Activated CD4-positive, CD25-positive, alpha-beta regulatory T cell treated with anti-CD3 and anti-CD28 coated beads, Interleukin-2, amount 50 U/mL, for 24 hours (primary cell): ENCODE results near the gene ZNF182.
"Not testable (repeated sequence)": the region's sequence is repeated elsewhere in the genome, so short reads cannot be mapped to it uniquely, and the experiment has no call there.

ENCODE experiments used
- ATAC-seq, 2 donors: fragments of 150-1000 bp; cut with Tn5 transposase; one replicate each; pipeline ENCODE4 v1.10.0; 2021; ENCODE audit warnings: mild to moderate bottlenecking in 1 of 2, moderate library complexity in 1 of 2

Gene ZNF182

GRCh38 chrX:47992669-47993068 lies 11.1 kb downstream of the ZNF182 start:
- ATAC-seq, result no peak

- no peak for ATAC-seq
These were observed 11.8 kb downstream of the ZNF182 start for GRCh38 chrX:47992095-47992380.

DNA sequence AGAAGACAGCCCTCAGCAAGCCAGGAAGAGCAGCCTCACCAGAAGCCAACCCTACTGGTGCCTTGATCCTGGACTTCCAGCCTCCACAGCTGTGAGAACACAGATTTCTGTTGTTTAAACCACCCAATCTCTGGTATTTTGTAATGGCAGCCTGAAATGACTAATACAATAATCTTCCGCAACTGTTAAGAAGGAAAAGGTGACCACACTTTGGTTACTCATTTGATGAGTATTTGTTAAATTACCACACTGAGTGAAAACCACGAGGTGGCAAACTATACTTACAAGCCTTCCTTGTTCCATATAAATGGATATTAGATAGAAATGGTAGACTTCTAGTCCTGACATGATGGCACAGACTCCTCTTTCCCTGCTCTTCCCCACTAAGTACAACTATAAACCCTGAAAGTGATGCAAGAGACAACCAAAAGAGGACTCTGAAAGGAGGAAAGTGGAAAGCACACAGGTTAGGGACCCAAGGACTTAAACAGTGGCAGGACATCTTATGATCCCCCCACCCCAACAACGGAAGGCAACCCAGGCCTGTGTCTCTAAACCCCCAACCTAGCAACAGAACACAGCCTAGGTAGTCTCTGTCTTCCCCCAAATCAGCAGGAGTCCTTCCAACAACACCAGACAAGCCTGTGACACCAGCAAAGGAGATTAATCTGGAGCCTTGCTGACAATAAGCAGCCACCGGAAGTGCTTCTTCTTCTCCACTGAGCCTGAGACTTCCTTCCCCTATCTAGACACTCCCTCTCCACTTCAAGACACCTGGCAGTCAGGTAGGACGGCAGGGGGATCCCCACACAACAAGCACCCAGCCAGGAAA lies 12.3 kb downstream of the ZNF182 start:
- ATAC-seq, result peak; percentile 55 to 70

GRCh38 chrX:47976254-47977151 lies 27.3 kb downstream of the ZNF182 start:
- ATAC-seq, result no peak

DNA sequence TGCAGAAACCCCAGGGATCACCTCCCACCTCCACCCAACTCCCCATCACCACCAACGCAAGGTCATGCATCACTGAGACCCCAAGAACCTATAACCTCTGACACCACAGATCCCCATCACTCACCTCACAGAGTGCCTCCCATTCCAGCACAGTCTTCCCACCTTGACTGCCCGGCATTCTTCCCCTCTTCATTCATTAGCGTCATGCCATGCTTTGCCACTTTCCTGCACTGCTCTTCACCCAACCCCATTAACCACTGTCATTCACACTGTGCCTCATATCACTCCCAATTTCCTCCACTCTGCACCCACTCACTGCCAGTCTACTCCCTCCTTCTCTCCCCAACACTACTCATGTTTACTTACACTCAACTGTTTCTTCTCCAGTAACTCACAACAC lies 30.6 kb downstream of the ZNF182 start:
- no peak for ATAC-seq

DNA sequence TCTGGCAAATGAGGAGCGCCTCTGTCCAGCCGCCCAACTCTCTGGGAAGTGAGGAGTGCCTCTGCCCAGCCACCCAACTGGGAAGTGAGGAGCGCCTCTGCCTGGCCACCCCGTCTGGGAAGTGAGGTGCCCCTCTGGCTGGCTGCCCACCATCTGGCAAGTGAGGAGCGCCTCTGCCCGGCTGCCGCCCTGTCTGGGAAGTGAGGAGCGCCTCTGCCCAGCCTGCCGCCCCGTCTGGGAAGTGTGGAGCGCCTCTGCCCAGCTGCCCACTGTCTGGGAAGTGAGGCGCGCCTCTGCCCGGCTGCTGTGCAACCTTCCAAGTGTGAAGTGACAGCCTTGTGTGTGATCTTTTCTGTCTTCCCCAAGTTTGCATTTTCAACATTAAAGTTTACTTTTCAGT lies 38.3 kb downstream of the ZNF182 start:
- not testable (repeated sequence) for ATAC-seq

GRCh38 chrX:47961830-47962229 lies 42.0 kb downstream of the ZNF182 start:
- ATAC-seq, result not testable (repeated sequence)

DNA sequence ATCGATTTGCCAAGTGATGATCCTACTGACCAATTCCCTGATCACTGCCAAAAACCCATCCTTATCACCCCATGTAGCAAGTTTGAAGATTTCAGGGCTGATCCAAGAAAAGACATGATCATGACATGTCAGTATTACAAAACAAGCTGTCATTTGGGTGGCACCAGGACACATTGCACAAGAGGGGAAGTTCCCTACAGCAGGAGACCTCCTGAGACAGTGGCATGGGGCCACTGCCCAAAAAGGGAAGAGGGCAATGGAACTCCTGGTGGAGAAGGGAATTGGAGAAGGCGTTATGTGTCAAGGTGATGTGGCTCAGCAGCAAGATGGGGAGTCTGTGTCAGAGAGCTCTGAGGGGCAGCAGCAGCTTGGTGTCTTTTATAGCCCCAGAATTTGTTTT lies 43.4 kb downstream of the ZNF182 start:
- no peak for ATAC-seq

DNA sequence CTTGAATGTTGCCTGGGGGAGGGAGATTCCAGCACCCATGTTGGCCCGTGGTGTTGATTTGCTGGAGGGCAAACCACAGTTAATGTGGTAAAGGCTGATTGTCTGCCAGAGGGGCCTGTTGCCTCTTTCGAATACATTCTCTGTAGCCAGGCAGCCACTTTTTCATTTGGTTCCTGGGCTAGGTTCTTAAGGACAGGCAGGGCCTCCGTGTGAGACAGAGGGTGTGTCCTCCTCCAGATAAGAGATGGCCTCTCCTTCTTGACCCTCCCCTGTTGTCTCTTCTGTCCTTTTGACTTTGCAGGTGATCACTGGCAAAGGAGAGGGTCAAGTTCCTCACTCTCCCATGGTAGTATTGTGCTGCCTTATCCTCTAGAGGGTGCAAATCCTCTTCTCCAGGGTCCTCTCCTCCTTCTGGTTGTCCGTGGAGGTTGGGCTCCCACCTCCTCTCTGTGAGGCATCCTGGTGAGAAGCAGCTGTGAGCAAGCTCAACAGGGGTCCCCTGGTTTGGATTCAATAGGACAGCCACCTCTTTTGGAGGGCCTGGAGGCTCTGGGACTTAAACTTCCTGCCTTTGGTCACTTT lies 44.9 kb downstream of the ZNF182 start:
- peak in 1 of 2 donors; percentile 59 for ATAC-seq

GRCh38 chrX:47958206-47958605 lies 45.6 kb downstream of the ZNF182 start:
- ATAC-seq, result not testable (repeated sequence)

- ATAC-seq, result no peak
These were observed 47.8 kb downstream of the ZNF182 start for GRCh38 chrX:47956016-47956415.

DNA sequence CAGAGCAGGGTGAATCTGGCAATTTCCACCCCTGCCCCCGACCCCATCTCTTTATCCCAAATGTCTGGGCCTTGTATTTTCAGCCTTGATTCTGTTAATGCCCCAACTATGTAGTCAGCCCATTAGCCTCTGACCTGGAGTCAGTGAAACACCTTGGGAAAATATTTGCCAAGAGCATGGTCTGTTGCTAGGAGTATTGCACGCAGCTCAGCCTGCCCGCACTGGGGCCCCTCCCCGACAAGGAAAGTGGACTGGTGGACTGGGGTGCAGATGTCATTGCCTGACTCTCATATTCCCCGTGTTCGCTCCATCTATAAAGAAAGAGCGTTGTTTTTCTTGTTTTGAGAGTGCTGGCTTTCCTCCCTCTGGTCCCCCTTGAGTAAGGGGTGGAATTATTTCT lies 48.5 kb downstream of the ZNF182 start:
- not testable (repeated sequence) for ATAC-seq

- ATAC-seq, result peak in 1 of 2 donors; percentile 24
These were observed 62.4 kb downstream of the ZNF182 start for GRCh38 chrX:47941423-47941822.

DNA sequence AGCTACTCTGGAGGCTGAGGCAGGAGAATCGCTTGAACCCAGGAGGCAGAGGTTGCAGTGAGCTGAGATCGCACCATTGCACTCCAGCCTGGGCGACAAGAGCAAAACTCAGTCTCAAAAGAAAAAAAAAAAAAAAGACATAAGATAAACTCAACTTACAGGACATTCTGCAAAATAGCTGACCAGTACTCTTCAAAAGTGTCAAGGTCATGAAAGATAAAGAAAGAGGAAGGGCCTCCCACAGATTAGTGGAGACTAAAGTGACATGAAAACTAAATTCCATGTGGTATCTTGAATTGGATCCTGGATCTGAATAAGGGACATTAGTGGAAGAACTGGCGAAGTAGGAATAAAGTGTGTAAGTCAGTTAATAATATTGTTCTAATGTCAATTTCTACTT lies 63.3 kb downstream of the ZNF182 start:
- no peak for ATAC-seq

DNA sequence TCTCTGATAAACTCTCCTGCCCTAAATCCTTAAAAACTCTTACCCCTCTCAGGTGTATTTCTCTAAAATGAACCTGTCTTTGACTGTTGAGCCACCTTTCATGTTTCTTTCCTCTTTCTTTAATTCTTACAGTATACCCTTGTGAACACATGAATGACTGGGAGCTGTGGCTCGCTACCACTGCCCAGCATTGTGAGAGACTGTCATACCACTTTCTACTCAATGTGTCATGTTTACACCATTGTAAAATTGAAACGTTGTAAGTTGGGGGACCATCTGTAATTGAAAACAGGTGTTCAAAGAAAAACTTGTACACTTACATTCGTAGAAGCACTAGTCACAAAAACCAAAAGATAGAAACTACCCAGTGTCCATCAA lies 66.9 kb downstream of the ZNF182 start:
- ATAC-seq, result no peak

DNA sequence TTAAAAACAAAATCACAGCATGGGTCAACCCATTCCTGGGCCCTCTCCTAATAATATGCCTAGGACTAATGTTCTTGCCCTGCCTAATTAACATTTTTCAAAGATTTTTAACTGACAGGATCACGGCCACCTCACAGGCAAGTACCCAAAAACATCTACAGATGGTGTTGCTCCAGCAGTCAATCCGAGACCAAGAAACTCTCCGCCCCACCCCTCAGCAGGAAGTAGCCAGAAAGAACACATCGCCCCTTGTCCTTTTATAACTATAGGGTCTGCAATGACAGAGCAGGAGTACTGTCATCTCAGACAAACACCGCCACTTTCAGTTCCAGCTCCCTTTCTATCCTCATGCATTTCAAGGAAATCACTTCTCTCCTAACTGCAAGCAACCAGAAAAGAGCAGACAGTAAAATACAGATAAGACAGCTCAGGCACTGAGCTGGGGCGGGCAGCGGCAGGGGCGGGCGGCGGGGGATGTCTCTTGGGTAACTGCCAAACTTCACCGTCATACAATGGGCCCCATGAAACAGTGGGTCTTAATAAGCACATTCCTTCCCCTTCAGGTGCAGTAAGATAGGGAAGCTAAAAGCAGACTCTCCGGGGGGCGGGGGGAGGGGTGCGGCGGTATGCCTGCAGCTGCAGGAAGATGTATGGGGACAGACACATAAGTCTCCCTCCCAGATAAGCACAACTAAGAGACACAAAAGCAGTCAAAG lies 67.4 kb downstream of the ZNF182 start:
- ATAC-seq, result no peak

- no peak for ATAC-seq
These were observed 69.8 kb downstream of the ZNF182 start for GRCh38 chrX:47933946-47934345.

- ATAC-seq, result not testable (repeated sequence)
These were observed 71.8 kb downstream of the ZNF182 start for GRCh38 chrX:47931970-47932369.

- no peak for ATAC-seq
These were observed 76.6 kb downstream of the ZNF182 start for GRCh38 chrX:47927212-47927611.
